Measurements from ENCODE around the gene ALG3. TPM values are rescaled to one million over a fixed set of nuclear protein-coding genes. Genes with fewer than 3 reads are reported as not detected.

Gene ALG3
- total RNA-seq, 1 experiment from 2014 or later: 95.1 TPM

- ChIA-PET POLR2A (ENCODE audit: unreplicated experiment) (no interaction called here), CTCF (interaction anchor here (0.6 kb wide), 1 partner anchor 31 kb away, joined by 14 read pairs; no protein-coding TSS in a partner anchor)
- Histone ChIP-seq H3K4me2 (no peak overlapping the region), H3K27me3 (ENCODE audit: insufficient read depth, low read depth) (no peaks in the 10 kb centered on the region; the same call in 1 of the 2 replicates), H3K4me3 (no peak overlapping the region), H3K9me3 (ENCODE audit: insufficient read depth, low read depth) (no peaks in the 10 kb centered on the region), H3K79me2 (ENCODE audit: low read depth) (no peaks in the 10 kb centered on the region), H3K27ac (no peak overlapping the region), H4K20me1 (ENCODE audit: insufficient read depth) (no peaks in the 10 kb centered on the region), H2AFZ (no peak overlapping the region), H3K9me2 (ENCODE audit: insufficient read depth) (no peaks in the 10 kb centered on the region), H3K4me1 (replicated peaks; ENCODE audit: insufficient read depth) (no peaks in the 10 kb centered on the region), H3F3A (ENCODE audit: insufficient read depth, low read depth) (no peaks in the 10 kb centered on the region), H3K36me3 (ENCODE audit: low read depth) (no peaks in the 10 kb centered on the region)
- intact Hi-C loops (cut with micrococcal nuclease; ENCODE audit: unreplicated experiment): no loop called here
- no TSS peak for BruUV-seq (replicated peaks)
- no peak for TF ChIP-seq CTCF (conservative IDR thresholded peaks at IDR 0.05)
- no peak for TF ChIP-seq EZH2 (IDR thresholded peaks at IDR 0.05; ENCODE audit: low read depth)
- DNase-seq: no peak
Observed at GRCh38 chr3:184291738-184292445, 43.1 kb upstream of the ALG3 start.

- TF ChIP-seq CTCF (conservative IDR thresholded peaks at IDR 0.05) (no peak), EZH2 (IDR thresholded peaks at IDR 0.05; ENCODE audit: low read depth) (no peak)
- H3K4me3 ChIP-seq: no peak overlapping the region
- no peaks in the 10 kb centered on the region; the same call in 1 of the 2 replicates for H3K27me3 ChIP-seq (ENCODE audit: insufficient read depth, low read depth)
- H3F3A ChIP-seq (ENCODE audit: insufficient read depth, low read depth): no peaks in the 10 kb centered on the region
- no peaks in the 10 kb centered on the region for H3K9me3 ChIP-seq (ENCODE audit: insufficient read depth, low read depth)
- H3K4me1 ChIP-seq (replicated peaks; ENCODE audit: insufficient read depth): no peaks in the 10 kb centered on the region
- no peaks in the 10 kb centered on the region for H3K36me3 ChIP-seq (ENCODE audit: low read depth)
- H3K4me2 ChIP-seq: no peak overlapping the region
- H4K20me1 ChIP-seq (ENCODE audit: insufficient read depth): no peaks in the 10 kb centered on the region
- intact Hi-C loops (cut with micrococcal nuclease; ENCODE audit: unreplicated experiment): no loop called here
- H3K79me2 ChIP-seq (ENCODE audit: low read depth): no peaks in the 10 kb centered on the region
- no peak overlapping the region for H2AFZ ChIP-seq
- CTCF ChIA-PET: interaction anchor here (0.6 kb wide), 2 partner anchors 30 to 407 kb away, joined by 3 to 14 read pairs; partner anchors contain the start of gene PARL
- DNase-seq: no peak
- BruUV-seq (replicated peaks): no TSS peak
- POLR2A ChIA-PET (ENCODE audit: unreplicated experiment): no interaction called here
- no peak overlapping the region for H3K27ac ChIP-seq
- H3K9me2 ChIP-seq (ENCODE audit: insufficient read depth): no peaks in the 10 kb centered on the region
Observed at GRCh38 chr3:184291044-184291737, 42.4 kb upstream of the ALG3 start.

GRCh38 chr3:184290331-184290730, 41.6 kb upstream of the ALG3 start:
- Histone ChIP-seq H3K27me3 (ENCODE audit: insufficient read depth, low read depth) (no peaks in the 10 kb centered on the region; the same call in 1 of the 2 replicates), H3K4me3 (no peak overlapping the region), H3F3A (ENCODE audit: insufficient read depth, low read depth) (no peaks in the 10 kb centered on the region), H4K20me1 (ENCODE audit: insufficient read depth) (no peaks in the 10 kb centered on the region), H3K79me2 (ENCODE audit: low read depth) (no peaks in the 10 kb centered on the region), H3K4me2 (no peak overlapping the region), H3K27ac (no peak overlapping the region), H3K9me3 (ENCODE audit: insufficient read depth, low read depth) (no peaks in the 10 kb centered on the region), H3K9me2 (ENCODE audit: insufficient read depth) (no peaks in the 10 kb centered on the region), H3K4me1 (replicated peaks; ENCODE audit: insufficient read depth) (no peaks in the 10 kb centered on the region), H3K36me3 (ENCODE audit: low read depth) (no peaks in the 10 kb centered on the region), H2AFZ (no peak overlapping the region)
- no TSS peak for BruUV-seq (replicated peaks)
- intact Hi-C loops (cut with micrococcal nuclease; ENCODE audit: unreplicated experiment): no loop called here
- CTCF ChIA-PET: no interaction called here
- no peak for DNase-seq
- TF ChIP-seq CTCF (conservative IDR thresholded peaks at IDR 0.05): no peak
- TF ChIP-seq EZH2 (IDR thresholded peaks at IDR 0.05; ENCODE audit: low read depth): no peak
- POLR2A ChIA-PET (ENCODE audit: unreplicated experiment): no interaction called here
